Naive B cell (primary cell): ENCODE data around the gene FAF1. TPM values are rescaled to one million over a fixed set of nuclear protein-coding genes. Genes with fewer than 3 reads are reported as not detected.

Experiments
- ATAC-seq, 2 donors: fragments of 150-1000 bp; cut with Tn5 transposase; 2 replicates each; pipeline ENCODE4 v1.10.0; 2021; ENCODE audit warnings: low read depth in 2 of 2, mild to moderate bottlenecking in 2 of 2, moderate library complexity in 2 of 2
- DNase-seq: peaks from one replicate; pipeline ENCODE4 v3.0.0; 2022
- H3K27ac Mint-ChIP-seq, 6 donors: one replicate each; pipeline ENCODE4 v1.8.0; 2020 to 2022; ENCODE audit warnings: mild to moderate bottlenecking in 6 of 6, mixed read lengths in 6 of 6, moderate library complexity in 5 of 6, inconsistent platforms in 2 of 6
- H3K27me3 Mint-ChIP-seq, 3 donors: one replicate each; pipeline ENCODE4 v1.8.0; 2021 to 2022; ENCODE audit warnings: mixed read lengths in 3 of 3, mild to moderate bottlenecking in 1 of 3
- H3K36me3 Mint-ChIP-seq, 2 donors: one replicate each; pipeline ENCODE4 v1.8.0; 2020 to 2022; ENCODE audit warnings: mixed read lengths in 2 of 2, inconsistent platforms in 1 of 2, mild to moderate bottlenecking in 1 of 2
- H3K4me1 Mint-ChIP-seq, 3 donors: one replicate each; pipeline ENCODE4 v1.8.0; 2020 to 2022; ENCODE audit warnings: mixed read lengths in 3 of 3, inconsistent platforms in 1 of 3, mild to moderate bottlenecking in 1 of 3, moderate library complexity in 1 of 3
- H3K4me3 Mint-ChIP-seq, 8 donors: one replicate each; pipeline ENCODE4 v1.8.0; 2020 to 2022; ENCODE audit warnings: mild to moderate bottlenecking in 8 of 8, mixed read lengths in 8 of 8, moderate library complexity in 8 of 8, inconsistent platforms in 2 of 8
- H3K9me3 Mint-ChIP-seq, 7 donors: one replicate each; pipeline ENCODE4 v1.8.0; 2020 to 2022; ENCODE audit warnings: mixed read lengths in 7 of 7, mild to moderate bottlenecking in 5 of 7, inconsistent platforms in 2 of 7, moderate library complexity in 1 of 7
- polyA plus RNA-seq, 6 donors: library from polyadenylated mRNA; unstranded; fragments of 300-500 nt; fragmentation: Illumina TruSeq; gene quantifications; one replicate each; pipeline ENCODE4 v1.2.3, GENCODE V29; 2021; ENCODE audit warnings: low read depth in 6 of 6

Gene FAF1
- polyA plus RNA-seq, 6 donors from 2014 or later: 36.4 to 66.5 (median 43.2) TPM

- peaks cover 0 to 12% (median 6%) of the 10 kb centered on the region in 7 donors for H3K9me3 Mint-ChIP-seq
- no peaks in the 10 kb centered on the region for H3K27me3 Mint-ChIP-seq
- H3K36me3 Mint-ChIP-seq: peaks cover 11 to 13% of the 10 kb centered on the region in 2 donors
- no peak overlapping the region for H3K4me3 Mint-ChIP-seq
- DNase-seq (no peak), ATAC-seq (no peak)
- no peak overlapping the region for H3K27ac Mint-ChIP-seq
- peaks cover 4 to 8% (median 6%) of the 10 kb centered on the region in 3 donors for H3K4me1 Mint-ChIP-seq
Observed at GRCh38 chr1:50615036-50615750, 344.9 kb downstream of the FAF1 start.

GRCh38 chr1:50611675-50612074 lies 348.4 kb downstream of the FAF1 start:
- peaks cover 0 to 12% of the 10 kb centered on the region in 2 donors for H3K36me3 Mint-ChIP-seq
- H3K4me1 Mint-ChIP-seq: peaks cover 4 to 9% (median 8%) of the 10 kb centered on the region in 3 donors
- DNase-seq (no peak), ATAC-seq (no peak)
- H3K4me3 Mint-ChIP-seq: no peak overlapping the region
- H3K9me3 Mint-ChIP-seq: peaks cover 0 to 9% (median 4%) of the 10 kb centered on the region in 7 donors
- H3K27me3 Mint-ChIP-seq: no peaks in the 10 kb centered on the region
- H3K27ac Mint-ChIP-seq: peak overlapping the region in 2 of 6 donors; percentile 7 to 39

GRCh38 chr1:50610563-50610962 lies 349.5 kb downstream of the FAF1 start:
- DNase-seq: no peak
- Mint-ChIP-seq H3K9me3 (peaks cover 0 to 5% (median 3%) of the 10 kb centered on the region in 7 donors), H3K27me3 (no peaks in the 10 kb centered on the region), H3K36me3 (peaks cover 0 to 3% of the 10 kb centered on the region in 2 donors), H3K4me3 (no peak overlapping the region), H3K4me1 (peaks cover 4 to 9% (median 8%) of the 10 kb centered on the region in 3 donors), H3K27ac (peak overlapping the region in 3 of 6 donors; percentile 13 to 83 (median 60))
- no peak for ATAC-seq

GRCh38 chr1:50609508-50609907 lies 350.6 kb downstream of the FAF1 start:
- H3K9me3 Mint-ChIP-seq: no peaks in the 10 kb centered on the region
- DNase-seq (no peak), ATAC-seq (no peak)
- H3K27me3 Mint-ChIP-seq: no peaks in the 10 kb centered on the region
- H3K4me3 Mint-ChIP-seq: peak overlapping the region in 1 of 8 donors; percentile 65
- peaks cover 4 to 9% (median 8%) of the 10 kb centered on the region in 3 donors for H3K4me1 Mint-ChIP-seq
- peak overlapping the region in 1 of 6 donors; percentile 27 for H3K27ac Mint-ChIP-seq
- no peaks in the 10 kb centered on the region for H3K36me3 Mint-ChIP-seq

GRCh38 chr1:50605186-50605875 lies 354.7 kb downstream of the FAF1 start:
- no peak for ATAC-seq
- H3K4me1 Mint-ChIP-seq: peaks cover under 1 to 3% (median 2%) of the 10 kb centered on the region in 3 donors
- no peak for DNase-seq
- H3K27ac Mint-ChIP-seq: no peak overlapping the region
- no peak overlapping the region for H3K4me3 Mint-ChIP-seq
- H3K36me3 Mint-ChIP-seq: no peaks in the 10 kb centered on the region
- H3K9me3 Mint-ChIP-seq: no peaks in the 10 kb centered on the region
- no peaks in the 10 kb centered on the region for H3K27me3 Mint-ChIP-seq

- H3K27ac Mint-ChIP-seq: peak overlapping the region in 1 of 6 donors; percentile 7
- peak overlapping the region in 1 of 8 donors; percentile 67 for H3K4me3 Mint-ChIP-seq
- peaks cover 0 to 3% (median 2%) of the 10 kb centered on the region in 3 donors for H3K4me1 Mint-ChIP-seq
- no peak for DNase-seq
- no peak for ATAC-seq
- H3K36me3 Mint-ChIP-seq: no peaks in the 10 kb centered on the region
- H3K9me3 Mint-ChIP-seq: no peaks in the 10 kb centered on the region
- H3K27me3 Mint-ChIP-seq: no peaks in the 10 kb centered on the region
Observed at GRCh38 chr1:50604580-50604979, 355.5 kb downstream of the FAF1 start.

GRCh38 chr1:50603274-50604271 lies 356.5 kb downstream of the FAF1 start:
- Mint-ChIP-seq H3K4me3 (no peak overlapping the region), H3K27ac (peak overlapping the region in 1 of 6 donors; percentile 32), H3K9me3 (no peaks in the 10 kb centered on the region), H3K4me1 (peaks cover 0 to 3% (median 2%) of the 10 kb centered on the region in 3 donors), H3K27me3 (no peaks in the 10 kb centered on the region), H3K36me3 (no peaks in the 10 kb centered on the region)
- no peak for DNase-seq
- no peak for ATAC-seq

GRCh38 chr1:50599546-50599945 lies 360.5 kb downstream of the FAF1 start:
- Mint-ChIP-seq H3K36me3 (no peaks in the 10 kb centered on the region), H3K4me3 (no peak overlapping the region), H3K4me1 (peaks cover 0 to 3% (median 0%) of the 10 kb centered on the region in 3 donors), H3K9me3 (no peaks in the 10 kb centered on the region), H3K27me3 (no peaks in the 10 kb centered on the region), H3K27ac (no peak overlapping the region)
- ATAC-seq: no peak
- DNase-seq: no peak

- H3K36me3 Mint-ChIP-seq: peaks cover 0 to 8% of the 10 kb centered on the region in 2 donors
- no peak overlapping the region for H3K27ac Mint-ChIP-seq
- no peak overlapping the region for H3K4me3 Mint-ChIP-seq
- no peaks in the 10 kb centered on the region for H3K9me3 Mint-ChIP-seq
- no peaks in the 10 kb centered on the region for H3K27me3 Mint-ChIP-seq
- no peaks in the 10 kb centered on the region for H3K4me1 Mint-ChIP-seq
- DNase-seq (no peak), ATAC-seq (no peak)
Observed at GRCh38 chr1:50595874-50596273, 364.2 kb downstream of the FAF1 start.

GRCh38 chr1:50593515-50593914 lies 366.6 kb downstream of the FAF1 start:
- Mint-ChIP-seq H3K9me3 (no peaks in the 10 kb centered on the region), H3K4me3 (no peak overlapping the region), H3K4me1 (no peaks in the 10 kb centered on the region), H3K36me3 (peaks cover 12 to 15% of the 10 kb centered on the region in 2 donors), H3K27ac (peak overlapping the region in 1 of 6 donors; percentile 12), H3K27me3 (no peaks in the 10 kb centered on the region)
- DNase-seq (no peak), ATAC-seq (no peak)

- no peaks in the 10 kb centered on the region for H3K27me3 Mint-ChIP-seq
- no peak overlapping the region for H3K4me3 Mint-ChIP-seq
- H3K9me3 Mint-ChIP-seq: no peaks in the 10 kb centered on the region
- no peak overlapping the region for H3K27ac Mint-ChIP-seq
- peaks cover 13 to 25% of the 10 kb centered on the region in 2 donors for H3K36me3 Mint-ChIP-seq
- ATAC-seq: no peak
- no peaks in the 10 kb centered on the region for H3K4me1 Mint-ChIP-seq
- DNase-seq: no peak
Observed at GRCh38 chr1:50591598-50591997, 368.5 kb downstream of the FAF1 start.

GRCh38 chr1:50582346-50582745 lies 377.7 kb downstream of the FAF1 start:
- DNase-seq: no peak
- H3K4me1 Mint-ChIP-seq: no peaks in the 10 kb centered on the region
- peaks cover 9 to 18% of the 10 kb centered on the region in 2 donors for H3K36me3 Mint-ChIP-seq
- H3K27ac Mint-ChIP-seq: no peak overlapping the region
- no peak overlapping the region for H3K4me3 Mint-ChIP-seq
- no peaks in the 10 kb centered on the region for H3K9me3 Mint-ChIP-seq
- ATAC-seq: no peak
- no peaks in the 10 kb centered on the region for H3K27me3 Mint-ChIP-seq

- Mint-ChIP-seq H3K9me3 (no peaks in the 10 kb centered on the region), H3K36me3 (peaks cover 20 to 22% of the 10 kb centered on the region in 2 donors), H3K4me1 (peaks cover 0 to 4% (median 0%) of the 10 kb centered on the region in 3 donors), H3K27ac (no peak overlapping the region), H3K4me3 (no peak overlapping the region), H3K27me3 (no peaks in the 10 kb centered on the region)
- DNase-seq (no peak), ATAC-seq (no peak)
Observed at GRCh38 chr1:50570066-50570468, 390.0 kb downstream of the FAF1 start.
